A549 treated with RU486 at 1 μM for 4 hours (cell line): ENCODE measurements around the gene OTOF. TPM values are rescaled to one million over a fixed set of nuclear protein-coding genes. Genes with fewer than 3 reads are reported as not detected.

ENCODE experiments used
- total RNA-seq: library from RNA; stranded (reverse); fragments of 200-300 nt; extraction: Qiagen RNA extraction; gene quantifications from 5 replicates; pipeline ENCODE4 v1.2.3, GENCODE V29; 2022; ENCODE audit warnings: low read depth

Gene OTOF
- total RNA-seq, result 0.05 to 0.13 TPM (median 0.07 TPM) in 4 of 5 replicates, not detected in the other

GRCh38 chr2:26477911-26478253, at the start of gene OTOF:
Gene OTOF, minus strand, starts transcription at chr2:26478124.

Other genes starting within 250 kb of the OTOF start
- gene HADHA, start 233.5 kb downstream of the OTOF start, total RNA-seq, result 117 to 146 TPM (median 129 TPM) in 5 replicates
- 87.4 to 105 TPM (median 99.6 TPM) in 5 replicates for gene HADHB, start 233.2 kb downstream of the OTOF start, total RNA-seq
- 11.8 to 21.5 TPM (median 21.0 TPM) in 5 replicates for gene SELENOI, start 132.0 kb downstream of the OTOF start, total RNA-seq
- gene ADGRF3, start 131.3 kb downstream of the OTOF start, total RNA-seq, result 0.10 to 0.22 TPM (median 0.17 TPM) in 3 of 5 replicates, not detected in the others
- 0.14 to 0.61 TPM (median 0.26 TPM) in 4 of 5 replicates, not detected in the other for gene DRC1, start 76.2 kb downstream of the OTOF start, total RNA-seq
- gene CIB4, start 163.2 kb upstream of the OTOF start, total RNA-seq, result 0.20 to 0.28 TPM in 2 of 5 replicates, not detected in the others
- 1.0 to 2.1 TPM (median 1.7 TPM) in 5 replicates for gene KCNK3, start 214.6 kb upstream of the OTOF start, total RNA-seq